CD4-positive, CD25-positive, alpha-beta regulatory T cell (primary cell): ENCODE results near the gene WNT11. TPM values are rescaled to one million over a fixed set of nuclear protein-coding genes. Genes with fewer than 3 reads are reported as not detected.

Experiments
- ATAC-seq, 2 donors: fragments of 150-1000 bp; cut with Tn5 transposase; one replicate each; pipeline ENCODE4 v1.10.0; 2021; ENCODE audit warnings: low read depth in 2 of 2, moderate number of reproducible peaks in 2 of 2, moderate library complexity in 1 of 2
- DNase-seq, 3 donors: peaks; one replicate each; pipeline versions ENCODE4 v3.0.0 to v3.0.0-alpha.2; 2012 to 2022; ENCODE audit warnings: mixed read lengths in 1 of 3
- H3K27ac ChIP-seq: one replicate; pipeline ENCODE4 v1.7.0; 2013; ENCODE audit warnings: mild to moderate bottlenecking, low read length; ENCODE audit not compliant: insufficient read depth, poor library complexity, severe bottlenecking
- H3K27me3 ChIP-seq: one replicate; pipeline ENCODE4 v1.7.0; 2013; ENCODE audit warnings: low read length; ENCODE audit not compliant: control insufficient read depth, insufficient read depth
- H3K36me3 ChIP-seq: one replicate; pipeline ENCODE4 v1.7.0; 2013; ENCODE audit warnings: mild to moderate bottlenecking, low read length, moderate library complexity; ENCODE audit not compliant: control insufficient read depth, insufficient read depth
- H3K4me1 ChIP-seq: 2 replicates; pipeline ENCODE4 v1.7.0; 2013; ENCODE audit warnings: mild to moderate bottlenecking, low read length; ENCODE audit not compliant: insufficient read depth, control insufficient read depth, poor library complexity, severe bottlenecking
- H3K4me3 ChIP-seq: one replicate; pipeline ENCODE4 v1.7.0; 2013; ENCODE audit warnings: low read depth, mild to moderate bottlenecking, low read length, moderate library complexity
- H3K9me3 ChIP-seq, 2 experiments: 1 replicate in 1 of 2; 2 replicates in 1 of 2; pipeline ENCODE4 v1.7.0; 2013; ENCODE audit warnings: low read length in 2 of 2, mild to moderate bottlenecking in 1 of 2, moderate library complexity in 1 of 2; ENCODE audit not compliant: control insufficient read depth in 2 of 2
- H3K27ac Mint-ChIP-seq, 3 donors: one replicate each; pipeline ENCODE4 v1.8.0; 2020 to 2022; ENCODE audit warnings: mild to moderate bottlenecking in 3 of 3, mixed read lengths in 3 of 3, moderate library complexity in 2 of 3
- H3K27me3 Mint-ChIP-seq: one replicate; pipeline ENCODE4 v1.8.0; 2022; ENCODE audit warnings: mild to moderate bottlenecking, mixed read lengths
- H3K36me3 Mint-ChIP-seq: one replicate; pipeline ENCODE4 v1.8.0; 2020; ENCODE audit warnings: mixed read lengths
- H3K4me1 Mint-ChIP-seq, 4 donors: one replicate each; pipeline ENCODE4 v1.8.0; 2020 to 2022; ENCODE audit warnings: mixed read lengths in 4 of 4, mild to moderate bottlenecking in 1 of 4
- H3K4me3 Mint-ChIP-seq, 4 donors: one replicate each; pipeline ENCODE4 v1.8.0; 2020 to 2022; ENCODE audit warnings: mild to moderate bottlenecking in 4 of 4, mixed read lengths in 4 of 4, moderate library complexity in 3 of 4
- H3K9me3 Mint-ChIP-seq, 7 donors: one replicate each; pipeline ENCODE4 v1.8.0; 2020 to 2022; ENCODE audit warnings: mixed read lengths in 7 of 7, mild to moderate bottlenecking in 3 of 7, moderate library complexity in 2 of 7
- polyA plus RNA-seq, 4 donors: library from polyadenylated mRNA; unstranded; fragments of 300-500 nt; fragmentation: Illumina TruSeq; gene quantifications; one replicate each; pipeline ENCODE4 v1.2.3, GENCODE V29; 2021
- total RNA-seq: library from RNA; stranded (reverse); gene quantifications from one replicate; pipeline ENCODE4 v1.2.3, GENCODE V29; 2022

Gene WNT11
- total and polyA plus RNA-seq, 5 donors from 2014 or later: 0.43 to 1.2 TPM; not detected in 3

- no peaks in the 10 kb centered on the region for H3K4me1 Mint-ChIP-seq
- H3K36me3 Mint-ChIP-seq: no peaks in the 10 kb centered on the region
- Histone ChIP-seq H3K9me3 (no peaks in the 10 kb centered on the region), H3K27me3 (no peaks in the 10 kb centered on the region), H3K4me1 (no peaks in the 10 kb centered on the region), H3K27ac (no peak overlapping the region), H3K36me3 (no peaks in the 10 kb centered on the region), H3K4me3 (no peak overlapping the region)
- no peak for ATAC-seq
- H3K4me3 Mint-ChIP-seq: no peak overlapping the region
- no peaks in the 10 kb centered on the region for H3K27me3 Mint-ChIP-seq
- peaks cover 0 to 2% (median 0%) of the 10 kb centered on the region in 7 donors for H3K9me3 Mint-ChIP-seq
- peak overlapping the region in 1 of 3 donors; percentile 31 for H3K27ac Mint-ChIP-seq
- DNase-seq: no peak
Measured at GRCh38 chr11:76173663-76174062, 32.6 kb downstream of the WNT11 start.

- peaks cover 0 to 2% (median 0%) of the 10 kb centered on the region in 7 donors for H3K9me3 Mint-ChIP-seq
- no peaks in the 10 kb centered on the region for H3K27me3 Mint-ChIP-seq
- Histone ChIP-seq H3K27me3 (no peaks in the 10 kb centered on the region), H3K9me3 (no peaks in the 10 kb centered on the region), H3K4me3 (no peak overlapping the region), H3K4me1 (no peaks in the 10 kb centered on the region), H3K27ac (no peak overlapping the region), H3K36me3 (no peaks in the 10 kb centered on the region)
- H3K36me3 Mint-ChIP-seq: no peaks in the 10 kb centered on the region
- DNase-seq: no peak
- no peak overlapping the region for H3K27ac Mint-ChIP-seq
- H3K4me1 Mint-ChIP-seq: no peaks in the 10 kb centered on the region
- ATAC-seq: no peak
- H3K4me3 Mint-ChIP-seq: no peak overlapping the region
Measured at GRCh38 chr11:76172583-76172982, 33.7 kb downstream of the WNT11 start.

GRCh38 chr11:76170468-76170867 lies 35.8 kb downstream of the WNT11 start:
- H3K27ac ChIP-seq: no peak overlapping the region
- no peaks in the 10 kb centered on the region for H3K36me3 Mint-ChIP-seq
- no peaks in the 10 kb centered on the region for H3K9me3 ChIP-seq
- no peak overlapping the region for H3K4me3 Mint-ChIP-seq
- H3K4me3 ChIP-seq: no peak overlapping the region
- no peak overlapping the region for H3K27ac Mint-ChIP-seq
- no peaks in the 10 kb centered on the region for H3K27me3 Mint-ChIP-seq
- no peaks in the 10 kb centered on the region for H3K27me3 ChIP-seq
- no peaks in the 10 kb centered on the region for H3K9me3 Mint-ChIP-seq
- no peaks in the 10 kb centered on the region for H3K4me1 ChIP-seq
- ATAC-seq (no peak), DNase-seq (no peak)
- H3K4me1 Mint-ChIP-seq: no peaks in the 10 kb centered on the region
- no peaks in the 10 kb centered on the region for H3K36me3 ChIP-seq

- Histone ChIP-seq H3K27me3 (no peaks in the 10 kb centered on the region), H3K4me3 (no peak overlapping the region), H3K27ac (no peak overlapping the region), H3K36me3 (no peaks in the 10 kb centered on the region), H3K4me1 (no peaks in the 10 kb centered on the region), H3K9me3 (no peaks in the 10 kb centered on the region)
- no peak for ATAC-seq
- DNase-seq: no peak
- no peaks in the 10 kb centered on the region for H3K4me1 Mint-ChIP-seq
- no peaks in the 10 kb centered on the region for H3K27me3 Mint-ChIP-seq
- H3K4me3 Mint-ChIP-seq: no peak overlapping the region
- no peaks in the 10 kb centered on the region for H3K9me3 Mint-ChIP-seq
- H3K36me3 Mint-ChIP-seq: no peaks in the 10 kb centered on the region
- no peak overlapping the region for H3K27ac Mint-ChIP-seq
Measured at GRCh38 chr11:76169473-76169896, 36.8 kb downstream of the WNT11 start.

- Histone ChIP-seq H3K27me3 (no peaks in the 10 kb centered on the region), H3K4me1 (no peaks in the 10 kb centered on the region), H3K4me3 (no peak overlapping the region), H3K9me3 (no peaks in the 10 kb centered on the region), H3K27ac (no peak overlapping the region), H3K36me3 (no peaks in the 10 kb centered on the region)
- ATAC-seq: no peak
- peak overlapping the region in 1 of 3 donors; percentile 20 for H3K27ac Mint-ChIP-seq
- no peaks in the 10 kb centered on the region for H3K36me3 Mint-ChIP-seq
- no peak overlapping the region for H3K4me3 Mint-ChIP-seq
- no peaks in the 10 kb centered on the region for H3K9me3 Mint-ChIP-seq
- no peak for DNase-seq
- H3K27me3 Mint-ChIP-seq: no peaks in the 10 kb centered on the region
- H3K4me1 Mint-ChIP-seq: no peaks in the 10 kb centered on the region
Measured at GRCh38 chr11:76167590-76167989, 38.7 kb downstream of the WNT11 start.

GRCh38 chr11:76166314-76166713 lies 40.0 kb downstream of the WNT11 start:
- Mint-ChIP-seq H3K36me3 (no peaks in the 10 kb centered on the region), H3K4me1 (no peaks in the 10 kb centered on the region), H3K27ac (no peak overlapping the region), H3K4me3 (no peak overlapping the region), H3K27me3 (no peaks in the 10 kb centered on the region), H3K9me3 (no peaks in the 10 kb centered on the region)
- no peak overlapping the region for H3K27ac ChIP-seq
- no peaks in the 10 kb centered on the region for H3K4me1 ChIP-seq
- ATAC-seq (no peak), DNase-seq (peak in 1 of 3 donors; percentile 14)
- no peaks in the 10 kb centered on the region for H3K9me3 ChIP-seq
- no peaks in the 10 kb centered on the region for H3K36me3 ChIP-seq
- H3K4me3 ChIP-seq: no peak overlapping the region
- no peaks in the 10 kb centered on the region for H3K27me3 ChIP-seq

GRCh38 chr11:76164861-76165751 lies 41.2 kb downstream of the WNT11 start:
- Histone ChIP-seq H3K4me3 (no peak overlapping the region), H3K27ac (no peak overlapping the region), H3K27me3 (no peaks in the 10 kb centered on the region), H3K36me3 (no peaks in the 10 kb centered on the region), H3K9me3 (no peaks in the 10 kb centered on the region), H3K4me1 (no peaks in the 10 kb centered on the region)
- no peak overlapping the region for H3K4me3 Mint-ChIP-seq
- H3K9me3 Mint-ChIP-seq: no peaks in the 10 kb centered on the region
- no peak overlapping the region for H3K27ac Mint-ChIP-seq
- no peaks in the 10 kb centered on the region for H3K4me1 Mint-ChIP-seq
- ATAC-seq (no peak), DNase-seq (no peak)
- H3K27me3 Mint-ChIP-seq: no peaks in the 10 kb centered on the region
- H3K36me3 Mint-ChIP-seq: no peaks in the 10 kb centered on the region

- Mint-ChIP-seq H3K36me3 (no peaks in the 10 kb centered on the region), H3K27ac (no peak overlapping the region), H3K4me1 (no peaks in the 10 kb centered on the region), H3K4me3 (peak overlapping the region in 1 of 4 donors; percentile 43), H3K9me3 (no peaks in the 10 kb centered on the region), H3K27me3 (no peaks in the 10 kb centered on the region)
- H3K36me3 ChIP-seq: no peaks in the 10 kb centered on the region
- no peaks in the 10 kb centered on the region for H3K4me1 ChIP-seq
- no peaks in the 10 kb centered on the region for H3K27me3 ChIP-seq
- no peak for DNase-seq
- no peak overlapping the region for H3K27ac ChIP-seq
- H3K9me3 ChIP-seq: no peaks in the 10 kb centered on the region
- H3K4me3 ChIP-seq: no peak overlapping the region
- ATAC-seq: no peak
Measured at GRCh38 chr11:76164081-76164480, 42.2 kb downstream of the WNT11 start.
